Measurements from ENCODE around the gene KRTAP10-3. TPM values are rescaled to one million over a fixed set of nuclear protein-coding genes. Genes with fewer than 3 reads are reported as not detected.
"Not testable (repeated sequence)": the region's sequence is repeated elsewhere in the genome, so short reads cannot be mapped to it uniquely, and the experiment has no call there.

The KRTAP10-3 gene
- total RNA-seq, 3 donors from 2014 or later (not counting 1 experiment from before 2014, with no cell fraction given): not detected

GRCh38 chr21:44583089-44583799, 24.6 kb upstream of the KRTAP10-3 start:
- ATAC-seq (no peak), DNase-seq (no peak)
- intact Hi-C loops (cut with micrococcal nuclease): no loop called here
- Histone ChIP-seq H3K27me3 (ENCODE audit: control insufficient read depth, insufficient read depth, low read length) (no peaks in the 10 kb centered on the region), H3K36me3 (ENCODE audit: control insufficient read depth, insufficient read depth, low read length) (no peaks in the 10 kb centered on the region), H3K9me3 (ENCODE audit: control insufficient read depth, insufficient read depth, low read length) (peaks cover 5% of the 10 kb centered on the region), H3K4me1 (ENCODE audit: control insufficient read depth, insufficient read depth, low read length) (no peaks in the 10 kb centered on the region), H3K27ac (ENCODE audit: low read length) (no peak overlapping the region), H3K4me3 (ENCODE audit: low read length) (no peak overlapping the region)
- peaks cover 63 to 68% of the 10 kb centered on the region in 2 donors for H3K27me3 Mint-ChIP-seq (ENCODE audit: low read depth in 2 of 2)
- H3K4me1 Mint-ChIP-seq: peaks cover 5% of the 10 kb centered on the region in 2 donors
- no peak overlapping the region for H3K27ac Mint-ChIP-seq
- TF ChIP-seq CTCF (IDR thresholded peaks at IDR 0.05): no peak
- no peak overlapping the region for H3K4me3 Mint-ChIP-seq
- 63% methylated on average over 11 of the region's 11 CpGs for WGBS (ENCODE audit: insufficient coverage)
- peaks cover 2 to 15% of the 10 kb centered on the region in 2 donors for H3K9me3 Mint-ChIP-seq
- peaks cover 12% of the 10 kb centered on the region for H3K36me3 Mint-ChIP-seq

- H3K4me1 Mint-ChIP-seq: peaks cover 5% of the 10 kb centered on the region in 2 donors
Measured at GRCh38 chr21:44582055-44582454, 23.5 kb upstream of the KRTAP10-3 start.

GRCh38 chr21:44581158-44581557, 22.6 kb upstream of the KRTAP10-3 start:
- Mint-ChIP-seq H3K27ac (no peak overlapping the region), H3K4me3 (no peak overlapping the region), H3K36me3 (peaks cover 18% of the 10 kb centered on the region), H3K9me3 (peaks cover 2 to 18% of the 10 kb centered on the region in 2 donors), H3K27me3 (ENCODE audit: low read depth in 2 of 2) (peaks cover 52% of the 10 kb centered on the region in 2 donors), H3K4me1 (peaks cover 5% of the 10 kb centered on the region in 2 donors)
- intact Hi-C loops (cut with micrococcal nuclease): no loop called here
- Histone ChIP-seq H3K36me3 (ENCODE audit: control insufficient read depth, insufficient read depth, low read length) (no peaks in the 10 kb centered on the region), H3K27me3 (ENCODE audit: control insufficient read depth, insufficient read depth, low read length) (no peaks in the 10 kb centered on the region), H3K4me1 (ENCODE audit: control insufficient read depth, insufficient read depth, low read length) (no peaks in the 10 kb centered on the region), H3K27ac (ENCODE audit: low read length) (no peak overlapping the region), H3K9me3 (ENCODE audit: control insufficient read depth, insufficient read depth, low read length) (peaks cover 7% of the 10 kb centered on the region), H3K4me3 (ENCODE audit: low read length) (no peak overlapping the region)
- no peak for TF ChIP-seq CTCF (IDR thresholded peaks at IDR 0.05)
- 75% methylated on average over 1 of the region's 3 CpGs for WGBS (ENCODE audit: insufficient coverage)
- no peak for DNase-seq
- no peak for ATAC-seq

More at GRCh38 chr21:44582055-44582454, 23.5 kb upstream of the KRTAP10-3 start:
- DNase-seq (no peak), ATAC-seq (no peak)
- peaks cover 7% of the 10 kb centered on the region for H3K9me3 ChIP-seq (ENCODE audit: control insufficient read depth, insufficient read depth, low read length)
- H3K9me3 Mint-ChIP-seq: peaks cover 2 to 18% of the 10 kb centered on the region in 2 donors
- no peaks in the 10 kb centered on the region for H3K27me3 ChIP-seq (ENCODE audit: control insufficient read depth, insufficient read depth, low read length)
- peaks cover 12% of the 10 kb centered on the region for H3K36me3 Mint-ChIP-seq
- H3K27me3 Mint-ChIP-seq (ENCODE audit: low read depth in 2 of 2): peaks cover 61% of the 10 kb centered on the region in 2 donors
- no peak for TF ChIP-seq CTCF (IDR thresholded peaks at IDR 0.05)
- no peaks in the 10 kb centered on the region for H3K4me1 ChIP-seq (ENCODE audit: control insufficient read depth, insufficient read depth, low read length)
- no peaks in the 10 kb centered on the region for H3K36me3 ChIP-seq (ENCODE audit: control insufficient read depth, insufficient read depth, low read length)
- H3K27ac ChIP-seq (ENCODE audit: low read length): no peak overlapping the region
- no peak overlapping the region for H3K27ac Mint-ChIP-seq
- WGBS (ENCODE audit: insufficient coverage): 80% methylated on average over 15 of the region's 15 CpGs
- H3K4me3 ChIP-seq (ENCODE audit: low read length): no peak overlapping the region
- intact Hi-C loops (cut with micrococcal nuclease): no loop called here
- H3K4me3 Mint-ChIP-seq: no peak overlapping the region

- H3K4me1 Mint-ChIP-seq; H3K4me1 ChIP-seq (ENCODE audit: control insufficient read depth, insufficient read depth, low read length); H3K9me3 ChIP-seq (ENCODE audit: control insufficient read depth, insufficient read depth, low read length); intact Hi-C loops (cut with micrococcal nuclease); H3K4me3 ChIP-seq (ENCODE audit: low read length); H3K4me3 Mint-ChIP-seq; H3K27ac Mint-ChIP-seq; H3K36me3 ChIP-seq (ENCODE audit: control insufficient read depth, insufficient read depth, low read length); H3K27me3 ChIP-seq (ENCODE audit: control insufficient read depth, insufficient read depth, low read length); H3K27ac ChIP-seq (ENCODE audit: low read length); ATAC-seq; DNase-seq: not testable (repeated sequence)
- H3K9me3 Mint-ChIP-seq: peaks cover 2 to 18% of the 10 kb centered on the region in 2 donors
- H3K36me3 Mint-ChIP-seq: peaks cover 18% of the 10 kb centered on the region
- H3K27me3 Mint-ChIP-seq (ENCODE audit: low read depth in 2 of 2): peaks cover 47 to 51% of the 10 kb centered on the region in 2 donors
- 56% methylated on average over 19 of the region's 19 CpGs for WGBS (ENCODE audit: insufficient coverage)
Measured at GRCh38 chr21:44580231-44580821, 21.7 kb upstream of the KRTAP10-3 start, which contains the start of gene KRTAP10-5. Gene KRTAP10-5 (minus strand): TSS chr21:44580604. CDS start chr21:44580578, 26 bp downstream.

All from natural killer cell (primary cell).